ENCODE data around the gene RNF13.
A peak's percentile ranks its signal among the peaks of the same experiment; 100 is the strongest.
"Not testable (repeated sequence)": the region's sequence is repeated elsewhere in the genome, so short reads cannot be mapped to it uniquely, and the experiment has no call there.

Gene RNF13

GRCh38 chr3:149958171-149958796 is 145.3 kb downstream of the RNF13 start:
- DNase-seq = no peak

GRCh38 chr3:149959443-149959842 is 146.4 kb downstream of the RNF13 start:
- DNase-seq = no peak

GRCh38 chr3:149963485-149963884 is 150.5 kb downstream of the RNF13 start:
- no peak for DNase-seq

GRCh38 chr3:149964291-149964690 is 151.3 kb downstream of the RNF13 start:
- peak; percentile 53 for DNase-seq

- peak; percentile 33 for DNase-seq
Measured at GRCh38 chr3:149965278-149965677, 152.3 kb downstream of the RNF13 start.

- peak; percentile 66 for DNase-seq
Measured at GRCh38 chr3:149967086-149967685, 154.2 kb downstream of the RNF13 start.

GRCh38 chr3:149968216-149968615 is 155.2 kb downstream of the RNF13 start:
- DNase-seq = peak; percentile 54

GRCh38 chr3:149969110-149969939 is 156.3 kb downstream of the RNF13 start:
- peak; percentile 88 for DNase-seq

- peak; percentile 88 for DNase-seq
Measured at GRCh38 chr3:149969940-149970715, 157.1 kb downstream of the RNF13 start.

- peak; percentile 93 for DNase-seq
Measured at GRCh38 chr3:149970716-149971402, 157.8 kb downstream of the RNF13 start, which contains the start of gene PFN2. PFN2 (minus strand) TSS chr3:149970895; CDS start chr3:149970856, 39 bp downstream.

- DNase-seq = no peak
Measured at GRCh38 chr3:149971403-149972075, 158.5 kb downstream of the RNF13 start.

GRCh38 chr3:149975919-149976318 is 162.9 kb downstream of the RNF13 start:
- no peak for DNase-seq

- DNase-seq = peak; percentile 46
Measured at GRCh38 chr3:149977386-149977785, 164.4 kb downstream of the RNF13 start.

GRCh38 chr3:149981979-149982378 is 169.0 kb downstream of the RNF13 start:
- not testable (repeated sequence) for DNase-seq

GRCh38 chr3:149983053-149983452 is 170.0 kb downstream of the RNF13 start:
- not testable (repeated sequence) for DNase-seq

- DNase-seq = no peak
Measured at GRCh38 chr3:149983628-149984027, 170.6 kb downstream of the RNF13 start.

GRCh38 chr3:149989307-149989706 is 176.3 kb downstream of the RNF13 start:
- DNase-seq = no peak

GRCh38 chr3:149990423-149990948 is 177.5 kb downstream of the RNF13 start:
- peak; percentile 70 for DNase-seq

GRCh38 chr3:149992416-149993058 is 179.5 kb downstream of the RNF13 start:
- DNase-seq = no peak

- DNase-seq = no peak
Measured at GRCh38 chr3:149998946-149999345, 185.9 kb downstream of the RNF13 start.

- DNase-seq = no peak
Measured at GRCh38 chr3:149999421-149999820, 186.4 kb downstream of the RNF13 start.
